ENCODE results near the gene ABHD12.

The ABHD12 gene

GRCh38 chr20:25372584-25373336 is 17.9 kb downstream of the ABHD12 start:
- no peak for TF ChIP-seq CTCF (IDR thresholded peaks at IDR 0.05; ENCODE audit: low read depth, low read length)
- peak; percentile 44 for DNase-seq (ENCODE audit: extremely low read depth, low read depth)

DNA sequence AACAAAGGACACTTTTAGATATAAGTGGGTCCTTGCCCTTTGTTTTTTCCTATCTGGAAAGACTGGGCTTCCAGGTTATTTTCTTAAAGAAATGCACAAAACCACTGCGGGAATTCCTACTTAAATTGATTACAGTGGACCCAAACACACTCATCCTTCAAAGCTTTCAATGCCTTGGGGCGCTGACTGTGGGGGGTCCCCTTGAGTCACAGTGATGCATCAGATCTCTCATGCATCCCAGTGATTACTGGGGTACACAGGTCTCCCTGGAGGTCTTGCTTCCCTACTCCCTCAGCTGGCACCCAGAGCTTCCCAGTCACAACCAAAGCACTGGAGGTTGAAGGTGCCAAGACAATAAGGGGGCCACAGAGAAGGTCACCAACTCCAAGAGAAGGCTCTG is 20.7 kb downstream of the ABHD12 start:
- no peak for TF ChIP-seq CTCF (IDR thresholded peaks at IDR 0.05; ENCODE audit: low read depth, low read length)
- no peak for DNase-seq (ENCODE audit: extremely low read depth, low read depth)

DNA sequence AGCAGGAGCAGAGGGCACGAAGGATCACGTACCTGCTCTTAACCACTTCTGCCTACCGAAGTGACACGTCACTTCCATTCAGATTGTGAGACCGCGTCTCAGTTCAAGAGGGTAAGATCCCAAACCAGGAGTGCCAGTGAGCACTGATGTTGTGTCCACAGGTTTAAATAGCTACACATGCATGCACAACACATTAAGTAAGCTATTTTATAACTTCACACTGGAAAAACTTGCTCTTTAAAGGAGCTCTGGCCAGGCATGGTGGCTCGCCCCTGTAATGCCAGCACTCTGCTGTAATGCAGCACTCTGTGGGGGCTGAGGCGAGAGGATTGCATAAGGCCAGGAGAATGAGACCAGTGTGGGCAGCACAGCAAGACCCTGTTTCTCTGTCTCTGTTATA is 21.1 kb downstream of the ABHD12 start:
- no peak for TF ChIP-seq CTCF (IDR thresholded peaks at IDR 0.05; ENCODE audit: low read depth, low read length)
- no peak for DNase-seq (ENCODE audit: extremely low read depth, low read depth)

DNA sequence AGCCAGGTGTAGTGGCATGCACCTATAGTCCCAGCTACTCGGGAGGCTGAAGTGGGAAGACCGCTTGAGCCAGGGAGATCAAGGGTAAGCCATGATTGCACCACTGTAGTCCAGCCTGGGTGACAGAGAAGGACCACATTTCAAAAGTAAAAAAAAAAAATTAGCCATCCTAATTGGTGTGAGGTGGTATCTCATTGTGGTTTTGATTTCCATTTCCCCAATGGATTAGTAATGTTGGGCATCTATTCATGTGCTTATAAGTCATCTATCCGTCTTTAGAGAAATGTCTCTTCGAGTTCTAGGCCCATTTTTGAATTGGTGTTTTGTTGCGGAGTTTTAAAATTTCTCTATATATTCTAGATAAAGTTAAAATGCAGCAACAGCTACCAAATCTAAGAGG is 21.7 kb downstream of the ABHD12 start:
- no peak for TF ChIP-seq CTCF (IDR thresholded peaks at IDR 0.05; ENCODE audit: low read depth, low read length)
- DNase-seq (ENCODE audit: extremely low read depth, low read depth), result no peak

DNA sequence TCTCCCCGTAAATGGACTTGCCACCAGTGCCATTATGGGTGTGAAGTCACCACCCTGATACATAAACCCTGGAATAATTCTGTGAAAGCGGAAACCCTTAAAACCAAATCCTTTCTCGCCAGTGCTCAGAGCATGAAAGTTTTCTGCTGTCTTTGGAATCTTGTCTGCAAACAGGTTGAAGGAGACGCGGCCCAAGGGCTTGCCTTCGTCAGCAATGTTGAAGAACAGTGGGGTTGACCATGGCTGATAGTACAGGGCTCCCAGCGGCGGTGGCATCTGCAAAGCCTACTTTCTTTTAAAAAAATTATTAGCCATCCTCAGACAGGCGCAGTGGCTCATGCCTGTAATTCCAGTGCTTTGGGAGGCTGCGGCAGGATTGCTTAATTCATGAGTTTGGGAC is 22.1 kb downstream of the ABHD12 start:
- no peak for DNase-seq (ENCODE audit: extremely low read depth, low read depth)
- no peak for TF ChIP-seq CTCF (IDR thresholded peaks at IDR 0.05; ENCODE audit: low read depth, low read length)

GRCh38 chr20:25364879-25365699 is 25.5 kb downstream of the ABHD12 start:
- no peak for DNase-seq (ENCODE audit: extremely low read depth, low read depth)
- no peak for TF ChIP-seq CTCF (IDR thresholded peaks at IDR 0.05; ENCODE audit: low read depth, low read length)

GRCh38 chr20:25364180-25364788 is 26.4 kb downstream of the ABHD12 start:
- DNase-seq (ENCODE audit: extremely low read depth, low read depth), result no peak
- TF ChIP-seq CTCF (IDR thresholded peaks at IDR 0.05; ENCODE audit: low read depth, low read length), result no peak
